Large intestine (tissue), 3 donors: ENCODE data around the gene NTM. TPM values are rescaled to one million over a fixed set of nuclear protein-coding genes. Genes with fewer than 3 reads are reported as not detected.

Experiments
- DNase-seq, 2 donors: peaks; one replicate each; pipeline versions ENCODE4 v3.0.0 to v3.0.0-alpha.2; 2013
- H3K27ac ChIP-seq: one replicate; pipeline ENCODE4 v1.5.1; 2013; ENCODE audit warnings: low read length
- H3K27me3 ChIP-seq: 2 replicates; pipeline ENCODE4 v1.6.1; 2013; ENCODE audit warnings: low read length; ENCODE audit not compliant: control insufficient read depth, insufficient read depth
- H3K36me3 ChIP-seq: 2 replicates; pipeline ENCODE4 v1.6.1; 2013; ENCODE audit warnings: low read length; ENCODE audit not compliant: control insufficient read depth, insufficient read depth
- H3K4me1 ChIP-seq: one replicate; pipeline ENCODE4 v1.6.1; 2013; ENCODE audit warnings: low read length; ENCODE audit not compliant: control insufficient read depth, insufficient read depth
- H3K4me3 ChIP-seq: one replicate; pipeline ENCODE4 v1.5.1; 2013; ENCODE audit warnings: low read length
- H3K9me3 ChIP-seq: one replicate; pipeline ENCODE4 v1.6.1; 2013; ENCODE audit warnings: mild to moderate bottlenecking, low read depth, low read length, moderate library complexity; ENCODE audit not compliant: control insufficient read depth
- WGBS: methylation state at CpG from one replicate; pipeline ENCODE4 v1.1.5; 2013; ENCODE audit warnings: low lambda C conversion rate; ENCODE audit not compliant: insufficient coverage; 5-methylcytosine and 5-hydroxymethylcytosine counted together
- polyA plus RNA-seq: library from polyadenylated mRNA; unstranded; fragments of 120-200 nt; gene quantifications from one replicate; pipeline ENCODE4 v1.2.1, GENCODE V29; 2013

Gene NTM
- polyA plus RNA-seq, 1 donor, result 17.2 TPM

DNA sequence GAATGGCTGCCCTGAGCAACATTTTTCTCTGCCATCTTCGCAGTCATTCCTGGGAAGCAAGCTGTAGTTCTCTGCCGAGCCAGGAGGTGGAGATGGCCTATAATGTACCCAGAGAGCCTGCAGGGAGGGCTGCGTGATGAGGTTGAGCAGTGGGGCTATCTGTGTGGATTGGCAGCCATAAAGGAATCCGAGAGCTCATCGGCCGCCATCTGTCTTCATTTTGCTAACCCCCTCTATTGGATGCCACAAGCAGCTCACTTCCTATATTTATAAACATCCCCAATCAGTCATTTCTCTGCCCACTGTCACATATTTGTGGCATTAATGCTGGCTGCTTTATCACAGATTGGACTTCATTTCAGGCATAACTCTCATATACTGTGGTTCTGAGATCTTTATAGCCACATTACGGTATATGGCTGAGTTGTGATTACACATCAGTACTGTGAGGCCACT, 209.5 kb downstream of the NTM start:
- no peaks in the 10 kb centered on the region for H3K9me3 ChIP-seq
- H3K36me3 ChIP-seq, result no peaks in the 10 kb centered on the region
- no peak overlapping the region for H3K4me3 ChIP-seq
- no peaks in the 10 kb centered on the region for H3K4me1 ChIP-seq
- H3K27me3 ChIP-seq, result no peaks in the 10 kb centered on the region
- WGBS, result no CpG with 5 or more reads among the region's 7 CpGs
- DNase-seq, result no peak
- no peak overlapping the region for H3K27ac ChIP-seq

DNA sequence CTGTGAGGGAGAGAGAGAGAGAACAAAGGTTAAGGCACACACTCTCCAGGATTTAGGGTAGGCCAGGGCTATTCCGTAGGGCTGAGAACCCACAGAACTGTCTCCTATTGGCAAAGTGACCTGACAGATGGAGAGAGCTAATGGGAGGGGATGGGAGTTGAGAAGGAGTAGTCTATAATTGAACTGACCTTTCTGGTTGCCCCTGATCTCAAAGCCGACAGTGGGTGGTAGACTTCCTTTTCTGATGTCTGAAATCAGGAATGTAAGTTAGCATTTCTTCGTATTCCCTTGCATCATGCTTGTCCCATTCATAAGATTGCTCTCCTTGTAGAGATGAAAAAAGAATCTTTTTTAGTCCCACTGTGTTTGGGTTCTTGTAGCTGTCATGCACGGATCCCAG, 210.1 kb downstream of the NTM start:
- no peak for DNase-seq
- Histone ChIP-seq H3K36me3 (no peaks in the 10 kb centered on the region), H3K4me1 (no peaks in the 10 kb centered on the region), H3K9me3 (no peaks in the 10 kb centered on the region), H3K27me3 (no peaks in the 10 kb centered on the region), H3K4me3 (no peak overlapping the region), H3K27ac (no peak overlapping the region)
- 86% methylated on average over 2 of the region's 4 CpGs for WGBS

DNA sequence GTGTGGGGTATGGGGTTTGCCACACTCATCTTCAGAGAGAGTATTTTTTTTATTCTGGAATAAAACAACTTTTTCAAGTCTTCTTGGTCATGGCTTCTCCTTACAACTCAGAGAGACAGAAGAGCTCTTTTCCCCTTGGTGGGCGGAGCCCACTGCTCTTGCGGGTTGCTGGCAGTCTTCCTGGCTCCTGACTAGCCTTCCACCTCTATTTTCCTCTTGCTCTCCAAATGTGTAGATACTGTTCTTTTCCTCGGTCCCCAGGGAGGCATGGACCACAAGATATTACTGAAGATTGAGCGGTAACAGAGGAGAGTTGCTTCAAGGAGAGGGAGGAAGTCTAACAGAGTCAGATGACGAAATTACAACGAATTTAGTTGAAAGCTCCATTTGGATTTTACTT, 210.6 kb downstream of the NTM start:
- H3K36me3 ChIP-seq, result no peaks in the 10 kb centered on the region
- 86% methylated on average over 4 of the region's 6 CpGs for WGBS

GRCh38 chr11:131582021-131582525, 211.7 kb downstream of the NTM start:
- Histone ChIP-seq H3K27me3 (no peaks in the 10 kb centered on the region), H3K4me1 (no peaks in the 10 kb centered on the region), H3K27ac (no peak overlapping the region), H3K9me3 (no peaks in the 10 kb centered on the region), H3K4me3 (no peak overlapping the region), H3K36me3 (no peaks in the 10 kb centered on the region)
- WGBS, result 91% methylated on average over 4 of the region's 12 CpGs
- DNase-seq, result no peak

More for the DNA sequence above, 210.6 kb downstream of the NTM start:
- Histone ChIP-seq H3K4me1 (no peaks in the 10 kb centered on the region), H3K4me3 (no peak overlapping the region), H3K27me3 (no peaks in the 10 kb centered on the region), H3K27ac (no peak overlapping the region), H3K9me3 (no peaks in the 10 kb centered on the region)
- DNase-seq, result no peak

DNA sequence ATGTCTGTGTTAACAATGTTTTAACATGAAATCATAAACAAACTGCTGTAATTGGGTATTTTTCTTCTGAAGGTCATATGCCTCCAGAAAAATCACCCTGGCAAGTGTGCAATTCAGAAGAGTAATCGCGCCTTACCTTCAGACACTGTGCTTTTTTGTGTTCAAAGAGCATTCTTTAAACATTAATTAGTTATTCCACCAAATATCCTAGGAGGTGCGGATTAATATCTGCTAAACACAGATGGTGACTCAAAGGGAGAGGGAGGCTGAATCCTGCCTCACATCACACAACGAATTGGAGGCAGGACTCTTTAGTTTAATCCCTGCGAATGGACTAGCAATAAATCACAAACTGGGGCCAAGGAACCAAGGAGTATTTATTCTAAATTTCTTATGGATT, 213.0 kb downstream of the NTM start:
- no peaks in the 10 kb centered on the region for H3K36me3 ChIP-seq
- WGBS, result no CpG with 5 or more reads among the region's 5 CpGs
- no peak overlapping the region for H3K27ac ChIP-seq
- no peak for DNase-seq
- H3K27me3 ChIP-seq, result no peaks in the 10 kb centered on the region
- no peaks in the 10 kb centered on the region for H3K4me1 ChIP-seq
- H3K4me3 ChIP-seq, result no peak overlapping the region
- H3K9me3 ChIP-seq, result no peaks in the 10 kb centered on the region

- Histone ChIP-seq H3K4me3 (no peak overlapping the region), H3K9me3 (no peaks in the 10 kb centered on the region), H3K27me3 (no peaks in the 10 kb centered on the region), H3K27ac (no peak overlapping the region), H3K4me1 (no peaks in the 10 kb centered on the region), H3K36me3 (no peaks in the 10 kb centered on the region)
- no peak for DNase-seq
- WGBS, result no CpG with 5 or more reads among the region's 6 CpGs
These were observed 213.5 kb downstream of the NTM start for GRCh38 chr11:131583938-131584337.

DNA sequence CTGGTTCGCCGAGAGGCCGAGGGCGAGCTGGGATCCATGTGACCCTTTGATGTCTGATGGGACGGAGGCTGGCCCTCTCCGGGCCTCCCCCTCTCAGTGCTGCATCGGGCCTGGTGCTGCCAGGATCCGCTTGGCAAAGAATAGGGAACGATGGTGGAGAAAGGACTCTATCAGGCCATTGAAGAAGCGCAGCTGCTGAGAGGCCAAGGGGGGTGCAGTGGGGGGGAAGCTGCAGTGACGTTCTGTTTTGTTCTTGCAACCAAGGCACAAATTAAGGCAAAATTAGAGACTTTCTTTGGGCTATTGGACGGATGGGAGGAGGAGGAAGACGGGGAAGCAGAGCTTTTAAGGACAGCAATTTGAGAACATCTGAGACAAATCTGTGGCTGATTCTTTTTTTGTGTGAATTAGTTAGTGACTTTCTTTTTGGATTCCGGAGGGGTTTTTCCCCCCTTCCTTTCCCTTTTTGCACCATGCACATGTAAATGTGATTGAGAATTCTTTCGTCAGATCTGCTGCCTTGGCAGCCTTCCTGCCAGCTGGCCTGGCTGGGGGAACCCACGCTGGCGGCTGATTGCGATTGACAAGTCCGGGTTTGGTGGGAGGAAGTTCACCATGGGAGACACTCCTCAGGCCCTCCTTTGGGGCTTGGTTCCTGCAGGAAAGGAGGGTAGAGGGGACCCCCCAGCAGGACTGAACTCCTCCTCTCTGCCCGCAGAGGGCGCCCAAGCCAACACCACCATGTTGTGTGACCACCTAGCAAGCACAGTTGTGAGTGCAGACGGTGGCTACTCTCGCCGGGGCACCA, 214.6 kb downstream of the NTM start:
- no peaks in the 10 kb centered on the region for H3K9me3 ChIP-seq
- H3K27ac ChIP-seq, result no peak overlapping the region
- H3K36me3 ChIP-seq, result no peaks in the 10 kb centered on the region
- no peaks in the 10 kb centered on the region for H3K4me1 ChIP-seq
- 100% methylated on average over 3 of the region's 24 CpGs for WGBS
- no peak for DNase-seq
- H3K4me3 ChIP-seq, result no peak overlapping the region
- no peaks in the 10 kb centered on the region for H3K27me3 ChIP-seq

GRCh38 chr11:131588057-131588456, 217.6 kb downstream of the NTM start:
- no peaks in the 10 kb centered on the region for H3K27me3 ChIP-seq
- H3K4me1 ChIP-seq, result no peaks in the 10 kb centered on the region
- H3K36me3 ChIP-seq, result no peaks in the 10 kb centered on the region
- no peak for DNase-seq
- H3K9me3 ChIP-seq, result no peaks in the 10 kb centered on the region
- no CpG with 5 or more reads among the region's 3 CpGs for WGBS
- H3K4me3 ChIP-seq, result no peak overlapping the region
- no peak overlapping the region for H3K27ac ChIP-seq

DNA sequence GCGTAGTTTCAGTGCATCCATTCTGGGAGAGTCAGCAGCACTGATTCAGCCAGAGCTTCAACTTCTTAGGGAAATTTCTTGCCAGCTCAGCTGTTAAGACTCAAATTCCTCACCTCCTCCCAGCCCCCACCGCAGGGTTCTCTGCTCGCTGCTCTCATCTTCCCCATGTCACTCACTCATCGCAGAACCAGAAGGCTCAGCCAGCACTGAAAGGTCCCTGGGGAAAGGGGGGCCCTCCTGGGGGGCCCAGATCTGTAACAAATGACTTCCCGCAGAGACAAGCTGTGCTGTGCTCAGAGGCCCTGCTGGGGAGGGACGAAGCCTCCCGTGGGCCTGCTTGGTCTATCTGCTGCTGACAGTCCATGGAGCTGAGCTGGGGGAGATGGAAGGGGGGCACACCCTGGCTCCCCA, 220.6 kb downstream of the NTM start:
- no peaks in the 10 kb centered on the region for H3K9me3 ChIP-seq
- WGBS, result no CpG with 5 or more reads among the region's 7 CpGs
- DNase-seq, result no peak

DNA sequence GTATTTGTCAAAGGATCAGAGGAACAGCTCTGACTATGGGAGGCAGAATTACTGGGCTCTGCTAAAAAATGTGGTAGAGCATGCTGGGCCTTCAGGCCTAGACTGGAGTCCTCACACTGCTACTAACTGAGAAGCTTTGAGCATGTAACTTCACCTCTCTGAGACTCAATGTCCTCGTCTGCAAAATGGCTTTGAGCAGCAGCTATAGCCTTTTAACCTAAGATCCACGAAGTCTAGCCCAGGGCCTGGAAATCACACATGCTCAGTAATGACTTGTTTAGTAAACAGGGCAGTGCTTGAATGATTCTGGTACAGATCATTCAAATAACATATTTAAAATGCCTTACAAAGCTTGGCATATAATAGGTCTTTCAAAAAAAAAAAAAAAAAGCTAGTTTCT, 221.7 kb downstream of the NTM start:
- H3K4me3 ChIP-seq, result no peak overlapping the region
- no peak for DNase-seq
- H3K27ac ChIP-seq, result no peak overlapping the region
- H3K27me3 ChIP-seq, result no peaks in the 10 kb centered on the region
- no CpG with 5 or more reads among the region's 2 CpGs for WGBS
- H3K9me3 ChIP-seq, result no peaks in the 10 kb centered on the region
- no peaks in the 10 kb centered on the region for H3K4me1 ChIP-seq
- H3K36me3 ChIP-seq, result no peaks in the 10 kb centered on the region

More for the DNA sequence above, 220.6 kb downstream of the NTM start:
- H3K36me3 ChIP-seq, result no peaks in the 10 kb centered on the region
- no peaks in the 10 kb centered on the region for H3K4me1 ChIP-seq
- H3K27ac ChIP-seq, result no peak overlapping the region
- H3K4me3 ChIP-seq, result no peak overlapping the region
- H3K27me3 ChIP-seq, result no peaks in the 10 kb centered on the region

GRCh38 chr11:131592734-131593133, 222.3 kb downstream of the NTM start:
- no CpG with 5 or more reads among the region's 2 CpGs for WGBS
- H3K4me3 ChIP-seq, result no peak overlapping the region
- no peaks in the 10 kb centered on the region for H3K4me1 ChIP-seq
- no peaks in the 10 kb centered on the region for H3K9me3 ChIP-seq
- no peaks in the 10 kb centered on the region for H3K36me3 ChIP-seq
- no peaks in the 10 kb centered on the region for H3K27me3 ChIP-seq
- DNase-seq, result no peak
- no peak overlapping the region for H3K27ac ChIP-seq
